H9 (cell line): ENCODE results near the gene COL19A1. TPM values are rescaled to one million over a fixed set of nuclear protein-coding genes. Genes with fewer than 3 reads are reported as not detected.
A peak's percentile ranks its signal among the peaks of the same experiment; 100 is the strongest.

ENCODE experiments used
- DNase-seq: peaks from one replicate; pipeline ENCODE4 v3.0.0-alpha.2; 2017
- H2AFZ ChIP-seq: one replicate; pipeline ENCODE4 v1.6.1; 2013; ENCODE audit warnings: mild to moderate bottlenecking, low read length, control low read depth, moderate library complexity
- H2AK5ac ChIP-seq: 2 replicates; pipeline ENCODE4 v1.6.1; 2013; ENCODE audit warnings: low read length, control low read depth, mixed read lengths; ENCODE audit not compliant: insufficient read length
- H2BK120ac ChIP-seq: one replicate; pipeline ENCODE4 v1.6.1; 2013; ENCODE audit warnings: low read depth, mild to moderate bottlenecking, low read length, control low read depth, inconsistent platforms; ENCODE audit not compliant: poor library complexity, severe bottlenecking
- H2BK12ac ChIP-seq: 2 replicates; pipeline ENCODE4 v1.6.1; 2013; ENCODE audit warnings: low read length, control low read depth, mixed read lengths, low read depth; ENCODE audit not compliant: insufficient read length
- H2BK15ac ChIP-seq: 2 replicates; pipeline ENCODE4 v1.6.1; 2013; ENCODE audit warnings: low read depth, low read length, control low read depth
- H2BK20ac ChIP-seq: one replicate; pipeline ENCODE4 v1.6.1; 2013; ENCODE audit warnings: low read depth, mild to moderate bottlenecking, low read length, control low read depth, inconsistent platforms; ENCODE audit not compliant: poor library complexity, severe bottlenecking
- H2BK5ac ChIP-seq: 2 replicates; pipeline ENCODE4 v1.6.1; 2013; ENCODE audit warnings: low read length, control low read depth, mixed read lengths; ENCODE audit not compliant: insufficient read length
- H3K14ac ChIP-seq: 2 replicates; pipeline ENCODE4 v1.6.1; 2013; ENCODE audit warnings: low read length, control low read depth; ENCODE audit not compliant: insufficient read depth
- H3K18ac ChIP-seq: 2 replicates; pipeline ENCODE4 v1.6.1; 2013; ENCODE audit warnings: low read depth, mild to moderate bottlenecking, mixed read lengths, low read length, control low read depth; ENCODE audit not compliant: insufficient read length
- H3K23ac ChIP-seq: 2 replicates; pipeline ENCODE4 v1.6.1; 2013; ENCODE audit warnings: low read length, control low read depth, mixed read lengths, low read depth; ENCODE audit not compliant: insufficient read length
- H3K23me2 ChIP-seq: 2 replicates; pipeline ENCODE4 v1.6.1; 2013; ENCODE audit warnings: low read depth, mild to moderate bottlenecking, mixed read lengths, low read length, control low read depth; ENCODE audit not compliant: insufficient read length, poor library complexity, severe bottlenecking
- H3K27ac ChIP-seq: 2 replicates; pipeline ENCODE4 v1.5.1; 2013; ENCODE audit warnings: low read length, control low read depth, mixed read lengths, low read depth; ENCODE audit not compliant: insufficient read length
- H3K27me3 ChIP-seq: 2 replicates; pipeline ENCODE4 v1.6.1; 2013; ENCODE audit warnings: low read length, control low read depth, inconsistent platforms; ENCODE audit not compliant: insufficient read depth
- H3K4ac ChIP-seq: 2 replicates; pipeline ENCODE4 v1.6.1; 2013; ENCODE audit warnings: low read depth, mild to moderate bottlenecking, control low read depth, inconsistent platforms, low read length, moderate library complexity
- H3K4me1 ChIP-seq: 2 replicates; pipeline ENCODE4 v1.6.1; 2013; ENCODE audit warnings: low read length, control low read depth, inconsistent platforms; ENCODE audit not compliant: insufficient read depth
- H3K4me2 ChIP-seq: 2 replicates; pipeline ENCODE4 v1.6.1; 2013; ENCODE audit warnings: low read length, control low read depth, mixed read lengths; ENCODE audit not compliant: insufficient read length, insufficient read depth
- H3K56ac ChIP-seq: 2 replicates; pipeline ENCODE4 v1.6.1; 2013; ENCODE audit warnings: low read depth, mild to moderate bottlenecking, mixed read lengths, low read length, control low read depth; ENCODE audit not compliant: insufficient read length
- H3K79me1 ChIP-seq: 2 replicates; pipeline ENCODE4 v1.6.1; 2013; ENCODE audit warnings: low read depth, mild to moderate bottlenecking, moderate library complexity, low read length, control low read depth, inconsistent platforms; ENCODE audit not compliant: insufficient read depth, poor library complexity, severe bottlenecking
- H3K79me2 ChIP-seq: 2 replicates; pipeline ENCODE4 v1.6.1; 2013; ENCODE audit warnings: low read length, control low read depth, inconsistent platforms; ENCODE audit not compliant: insufficient read depth
- H3K9ac ChIP-seq: 2 replicates; pipeline ENCODE4 v1.6.1; 2013; ENCODE audit warnings: low read length, control low read depth, mixed read lengths; ENCODE audit not compliant: insufficient read length; ENCODE audit errors: extremely low read depth
- H3K9me3 ChIP-seq: one replicate; pipeline ENCODE4 v1.6.1; 2013; ENCODE audit warnings: low read depth, low read length, inconsistent platforms; ENCODE audit not compliant: control insufficient read depth
- H3T11ph ChIP-seq: one replicate; pipeline ENCODE4 v1.6.1; 2013; ENCODE audit warnings: mild to moderate bottlenecking, low read length, control low read depth, inconsistent platforms
- H4K20me1 ChIP-seq: one replicate; pipeline ENCODE4 v1.6.1; 2013; ENCODE audit not compliant: control insufficient read depth, insufficient read length, insufficient read depth
- H4K5ac ChIP-seq: 2 replicates; pipeline ENCODE4 v1.6.1; 2013; ENCODE audit warnings: low read depth, mild to moderate bottlenecking, mixed read lengths, low read length, control low read depth; ENCODE audit not compliant: insufficient read length
- H4K8ac ChIP-seq: replicated peaks from 2 replicates; pipeline ENCODE4 v1.6.1; 2013; ENCODE audit warnings: low read length, control low read depth, mixed read lengths, low read depth; ENCODE audit not compliant: insufficient read length
- H4K91ac ChIP-seq: 2 replicates; pipeline ENCODE4 v1.6.1; 2013; ENCODE audit warnings: low read depth, mild to moderate bottlenecking, moderate library complexity, mixed read lengths, low read length, control low read depth; ENCODE audit not compliant: insufficient read length
- H3K27ac Mint-ChIP-seq, 3 experiments: 2 replicates in 2 of 3; 3 replicates in 1 of 3; pipeline ENCODE4 v1.8.0; 2020 to 2021; ENCODE audit warnings: mixed read lengths in 3 of 3, mild to moderate bottlenecking in 1 of 3, moderate library complexity in 1 of 3
- H3K27me3 Mint-ChIP-seq: 2 replicates; pipeline ENCODE4 v1.8.0; 2021; ENCODE audit warnings: low read depth, mild to moderate bottlenecking, moderate library complexity, mixed read lengths
- H3K36me3 Mint-ChIP-seq, 3 experiments: 2 replicates in 2 of 3; 3 replicates in 1 of 3; pipeline ENCODE4 v1.8.0; 2020 to 2021; ENCODE audit warnings: low read depth in 3 of 3, mixed read lengths in 3 of 3; ENCODE audit not compliant: insufficient read depth in 1 of 3
- H3K4me1 Mint-ChIP-seq, 2 experiments: 2 replicates each; pipeline ENCODE4 v1.8.0; 2020; ENCODE audit warnings: mixed read lengths in 2 of 2
- H3K4me3 Mint-ChIP-seq, 2 experiments: 2 replicates in 1 of 2; 3 replicates in 1 of 2; pipeline ENCODE4 v1.8.0; 2020 to 2021; ENCODE audit warnings: mild to moderate bottlenecking in 2 of 2, mixed read lengths in 2 of 2, moderate library complexity in 1 of 2
- H3K9me3 Mint-ChIP-seq, 2 experiments: 2 replicates in 1 of 2; 3 replicates in 1 of 2; pipeline ENCODE4 v1.8.0; 2020; ENCODE audit warnings: mild to moderate bottlenecking in 2 of 2, mixed read lengths in 2 of 2, moderate library complexity in 1 of 2
- WGBS: extraction: QIAGEN DNeasy Blood & Tissue Kit; methylation state at CpG from one replicate; pipeline ENCODE4 v1.1.7; 2013; ENCODE audit warnings: missing lambda C conversion rate, low lambda C conversion rate, mixed read lengths; ENCODE audit not compliant: insufficient read length; ENCODE audit errors: extremely low coverage; 5-methylcytosine and 5-hydroxymethylcytosine counted together
- total RNA-seq: library from RNA; stranded (reverse); gene quantifications from 2 replicates; pipeline ENCODE4 v1.2.1, GENCODE V29; 2021
- TF ChIP-seq, protein P1 (sequence below): fragments of 200-600 bp; sonication (generic); conservative IDR thresholded peaks from 3 replicates; pipeline ENCODE4 v1.8.0; 2021; ENCODE audit warnings: antibody characterized with exemption, mild to moderate bottlenecking

The COL19A1 gene
- total RNA-seq, 1 experiment from 2014 or later = not detected

DNA sequence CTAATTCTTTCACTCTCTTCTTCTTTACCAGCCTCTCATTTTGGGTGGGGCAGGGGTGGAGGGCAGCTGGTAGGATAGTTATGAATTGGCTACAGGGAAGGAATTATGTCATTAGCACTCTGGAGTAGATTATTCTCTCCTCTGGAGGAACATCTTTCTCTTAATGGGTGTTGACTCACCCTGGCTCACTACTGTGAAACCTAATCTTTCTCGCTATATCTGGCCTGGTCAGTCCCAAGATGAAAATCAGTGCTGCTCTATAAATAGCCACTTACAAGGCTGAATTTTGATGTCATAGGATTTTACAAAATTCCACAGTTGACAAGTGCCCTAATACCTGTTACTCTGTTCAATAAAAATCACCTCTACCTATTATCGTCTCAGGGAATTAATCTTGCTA, 285.3 kb downstream of the COL19A1 start:
- H2AK5ac ChIP-seq = no peak overlapping the region
- H3K9me3 ChIP-seq = no peaks in the 10 kb centered on the region
- no peak overlapping the region for H3K4me2 ChIP-seq
- H2BK15ac ChIP-seq = no peak overlapping the region
- H4K8ac ChIP-seq = no peak overlapping the region
- H3K27ac Mint-ChIP-seq = peak overlapping the region in 1 of 3 experiments; percentile 40; a peak in 1 of 7 replicates
- no peaks in the 10 kb centered on the region for H3K23me2 ChIP-seq
- TF ChIP-seq, protein P1, sequence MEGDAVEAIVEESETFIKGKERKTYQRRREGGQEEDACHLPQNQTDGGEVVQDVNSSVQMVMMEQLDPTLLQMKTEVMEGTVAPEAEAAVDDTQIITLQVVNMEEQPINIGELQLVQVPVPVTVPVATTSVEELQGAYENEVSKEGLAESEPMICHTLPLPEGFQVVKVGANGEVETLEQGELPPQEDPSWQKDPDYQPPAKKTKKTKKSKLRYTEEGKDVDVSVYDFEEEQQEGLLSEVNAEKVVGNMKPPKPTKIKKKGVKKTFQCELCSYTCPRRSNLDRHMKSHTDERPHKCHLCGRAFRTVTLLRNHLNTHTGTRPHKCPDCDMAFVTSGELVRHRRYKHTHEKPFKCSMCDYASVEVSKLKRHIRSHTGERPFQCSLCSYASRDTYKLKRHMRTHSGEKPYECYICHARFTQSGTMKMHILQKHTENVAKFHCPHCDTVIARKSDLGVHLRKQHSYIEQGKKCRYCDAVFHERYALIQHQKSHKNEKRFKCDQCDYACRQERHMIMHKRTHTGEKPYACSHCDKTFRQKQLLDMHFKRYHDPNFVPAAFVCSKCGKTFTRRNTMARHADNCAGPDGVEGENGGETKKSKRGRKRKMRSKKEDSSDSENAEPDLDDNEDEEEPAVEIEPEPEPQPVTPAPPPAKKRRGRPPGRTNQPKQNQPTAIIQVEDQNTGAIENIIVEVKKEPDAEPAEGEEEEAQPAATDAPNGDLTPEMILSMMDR = no peak
- H3K27ac ChIP-seq = no peak overlapping the region
- H3K36me3 Mint-ChIP-seq = no peaks in the 10 kb centered on the region
- no peak overlapping the region for H3K14ac ChIP-seq
- H3K4me1 ChIP-seq = no peaks in the 10 kb centered on the region
- H3K18ac ChIP-seq = no peak overlapping the region
- no peaks in the 10 kb centered on the region for H3K79me1 ChIP-seq
- H4K5ac ChIP-seq = no peak overlapping the region
- H3K9me3 Mint-ChIP-seq = no peaks in the 10 kb centered on the region
- H3K4me3 Mint-ChIP-seq = no peak overlapping the region
- H4K20me1 ChIP-seq = no peaks in the 10 kb centered on the region
- H3K4me1 Mint-ChIP-seq = no peaks in the 10 kb centered on the region
- DNase-seq = no peak
- H3T11ph ChIP-seq = no peak overlapping the region
- H2BK5ac ChIP-seq = no peak overlapping the region
- no peak overlapping the region for H2BK12ac ChIP-seq
- H3K79me2 ChIP-seq = no peaks in the 10 kb centered on the region
- H3K56ac ChIP-seq = no peak overlapping the region
- H3K23ac ChIP-seq = no peak overlapping the region
- H3K4ac ChIP-seq = no peak overlapping the region
- no peak overlapping the region for H2BK120ac ChIP-seq
- no peak overlapping the region for H3K9ac ChIP-seq
- no peaks in the 10 kb centered on the region for H3K27me3 Mint-ChIP-seq
- H2BK20ac ChIP-seq = no peak overlapping the region
- WGBS = no CpG with 5 or more reads among the region's 2 CpGs
- no peak overlapping the region for H4K91ac ChIP-seq
- H2AFZ ChIP-seq = no peak overlapping the region
- H3K27me3 ChIP-seq = no peaks in the 10 kb centered on the region
